Ishikawa (cell line): ENCODE measurements around the gene RPS6KA2.

Experiments
- EP300 ChIP-seq: IDR thresholded peaks from 2 replicates; pipeline ENCODE4 v1.6.1; 2012; ENCODE audit warnings: borderline replicate concordance
- FOXM1 ChIP-seq: IDR thresholded peaks from 2 replicates; pipeline ENCODE4 v1.6.1; 2012; ENCODE audit warnings: low read depth, borderline replicate concordance

DNA sequence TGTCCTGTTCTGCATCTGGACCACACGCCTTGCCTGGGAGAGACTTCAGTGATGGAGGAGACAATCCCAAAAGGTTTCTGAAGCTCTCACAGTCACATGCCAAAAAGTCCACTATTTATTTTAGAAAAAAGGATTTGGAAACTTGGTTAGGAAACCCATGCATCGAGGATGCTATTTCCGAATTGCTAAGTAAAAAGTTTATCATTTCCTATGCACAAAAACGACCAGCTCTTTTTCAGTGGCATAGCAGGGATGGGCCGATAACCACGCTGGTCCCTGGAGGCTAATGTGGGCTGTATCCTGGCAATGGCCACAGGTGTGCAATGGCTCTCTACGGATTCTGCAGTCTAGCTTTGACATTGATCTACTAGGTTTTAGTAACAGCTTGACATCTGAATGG lies 74.5 kb downstream of the RPS6KA2 start:
- TF ChIP-seq EP300 (no peak), FOXM1 (no peak)
